ENCODE data around the gene CPEB3.
A peak's percentile ranks its signal among the peaks of the same experiment; 100 is the strongest.

GRCh38 chr10:92181575-92181974 lies 109.3 kb downstream of the CPEB3 start:
- TF ChIP-seq CTCF (IDR thresholded peaks at IDR 0.05; ENCODE audit: low read length) = peak; percentile 29; the same call in 1 of the 2 replicates
- no peak for TF ChIP-seq EZH2 (IDR thresholded peaks at IDR 0.05; ENCODE audit: borderline replicate concordance, low read length)
